Esophagus mucosa (tissue), 1 donor: Measurements from ENCODE around the gene TELO2. TPM values are rescaled to one million over a fixed set of nuclear protein-coding genes. Genes with fewer than 3 reads are reported as not detected.
A peak's percentile ranks its signal among the peaks of the same experiment; 100 is the strongest.

Source experiments
- ATAC-seq: fragments of 200-7000 bp; cut with Tn5 transposase; one replicate; pipeline ENCODE4 v1.9.1; 2020
- total RNA-seq: library from RNA; stranded (reverse); gene quantifications from one replicate; pipeline ENCODE4 v1.2.4, GENCODE V29; 2023
- donor health status: DM: yes; HTN: yes; CAD: no.

Gene TELO2
- total RNA-seq = 21.3 TPM

- peak; percentile 90 for ATAC-seq
These were observed at the start of gene TELO2 for GRCh38 chr16:1492923-1493745. Gene TELO2, plus strand, starts transcription at chr16:1493360. Its CDS starts 922 bp downstream, at chr16:1494282.

- no peak for ATAC-seq
These were observed 49.7 kb upstream of the TELO2 start for GRCh38 chr16:1443403-1443973.

GRCh38 chr16:1443980-1444729 is 49.0 kb upstream of the TELO2 start, which contains the start of gene CCDC154:
Gene CCDC154, minus strand, starts transcription at chr16:1444556. Its CDS starts 234 bp downstream, at chr16:1444322.
- ATAC-seq = no peak

GRCh38 chr16:1444730-1445517 is 48.2 kb upstream of the TELO2 start:
- no peak for ATAC-seq

- ATAC-seq = no peak
These were observed 47.5 kb upstream of the TELO2 start for GRCh38 chr16:1445518-1446203.

GRCh38 chr16:1446296-1447080 is 46.7 kb upstream of the TELO2 start:
- ATAC-seq = no peak

DNA sequence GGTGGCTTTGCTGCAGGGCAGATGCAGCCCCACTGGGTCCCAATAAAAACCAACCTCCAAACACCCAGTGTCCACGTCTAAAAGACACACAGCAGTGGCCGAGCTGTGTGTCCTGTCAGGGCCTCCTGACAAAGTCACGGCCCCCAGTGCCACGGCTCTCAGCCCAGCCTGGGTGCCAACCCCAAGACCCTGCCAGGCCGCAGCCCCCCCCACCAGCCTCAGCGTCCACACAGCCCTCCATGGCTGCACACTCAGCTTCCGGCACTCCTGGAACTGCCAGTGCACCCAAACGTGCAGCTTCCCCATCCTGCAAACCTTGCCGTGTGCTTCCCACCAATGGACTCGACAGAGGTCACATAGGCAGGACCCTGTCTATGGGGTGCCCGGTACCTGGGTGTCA is 45.2 kb upstream of the TELO2 start:
- no peak for ATAC-seq

- no peak for ATAC-seq
These were observed 44.5 kb upstream of the TELO2 start for GRCh38 chr16:1448536-1449116.

GRCh38 chr16:1449201-1449788 is 43.9 kb upstream of the TELO2 start:
- no peak for ATAC-seq

DNA sequence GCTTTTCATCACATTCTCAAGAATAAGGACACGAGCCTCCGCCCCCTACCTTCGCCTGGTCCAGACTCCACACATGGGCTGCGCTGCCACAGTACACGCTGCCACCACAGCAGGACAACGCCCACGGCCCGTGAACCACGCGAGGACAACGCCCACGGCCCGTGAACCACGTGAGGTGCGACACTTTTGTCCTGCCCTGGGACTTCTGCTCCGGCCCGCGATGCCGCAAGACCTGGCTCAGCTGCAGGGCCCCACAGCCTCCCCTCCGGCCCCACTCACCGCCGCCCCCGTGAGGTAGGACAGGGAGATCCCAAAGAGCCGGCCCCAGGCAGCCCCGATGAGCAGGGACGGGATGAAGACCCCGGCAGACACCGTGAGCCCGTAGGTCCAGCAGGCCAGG is 42.9 kb upstream of the TELO2 start:
- ATAC-seq = no peak

GRCh38 chr16:1450841-1451240 is 42.3 kb upstream of the TELO2 start:
- ATAC-seq = no peak

DNA sequence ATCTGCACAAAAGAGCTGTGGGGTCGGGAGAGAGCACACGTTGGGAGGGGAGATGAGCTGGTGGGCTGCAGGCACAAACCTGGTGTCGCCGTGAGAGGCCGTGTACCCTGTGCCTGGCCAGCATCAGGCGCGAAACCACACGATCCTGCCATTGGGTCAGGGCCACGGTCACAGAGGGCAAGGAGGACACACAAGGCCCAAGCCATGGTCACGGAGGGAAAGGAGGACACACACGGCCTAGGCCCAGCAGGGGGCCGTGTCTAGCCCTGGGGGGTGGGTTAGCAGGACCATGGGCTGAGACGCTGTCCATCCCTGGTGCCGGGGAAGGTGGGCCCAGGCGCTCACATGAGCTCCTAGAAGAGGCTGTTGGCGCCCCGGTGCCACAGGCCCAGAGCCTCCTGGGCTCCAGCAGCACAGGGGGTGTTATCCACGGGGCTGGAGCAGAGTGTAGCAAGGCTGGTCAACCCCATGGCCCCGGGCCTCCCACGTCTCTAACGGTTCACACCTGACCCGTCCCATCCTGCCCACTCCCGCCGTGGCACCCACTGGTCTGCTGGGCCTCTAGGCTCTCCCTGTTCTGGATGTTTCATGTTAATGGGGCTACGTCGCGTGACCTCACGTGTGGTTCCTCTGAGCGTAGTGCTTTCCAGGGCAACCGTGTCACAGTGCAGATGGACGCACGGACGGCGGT is 41.3 kb upstream of the TELO2 start:
- no peak for ATAC-seq

DNA sequence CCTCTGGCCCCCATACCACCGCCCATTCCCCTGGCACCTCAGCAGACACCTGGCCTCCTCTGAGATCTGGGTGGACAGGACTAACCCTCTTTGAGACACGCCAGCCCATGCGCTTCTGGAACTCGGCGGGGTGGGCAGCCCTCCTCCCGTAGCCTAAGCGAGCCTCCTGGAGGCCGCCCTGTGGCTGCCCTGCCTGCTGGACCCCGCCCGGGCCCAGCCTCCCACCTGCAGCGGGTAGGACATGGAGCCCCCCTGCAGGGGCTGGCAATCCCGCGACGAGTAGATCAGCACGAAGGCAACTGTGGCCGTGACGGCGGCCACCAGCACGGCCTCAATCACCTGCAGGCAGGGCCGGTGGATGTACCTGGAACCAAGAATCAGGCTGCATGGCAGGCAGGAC is 40.6 kb upstream of the TELO2 start:
- no peak for ATAC-seq

- ATAC-seq = no peak
These were observed 39.8 kb upstream of the TELO2 start for GRCh38 chr16:1453316-1453715.

DNA sequence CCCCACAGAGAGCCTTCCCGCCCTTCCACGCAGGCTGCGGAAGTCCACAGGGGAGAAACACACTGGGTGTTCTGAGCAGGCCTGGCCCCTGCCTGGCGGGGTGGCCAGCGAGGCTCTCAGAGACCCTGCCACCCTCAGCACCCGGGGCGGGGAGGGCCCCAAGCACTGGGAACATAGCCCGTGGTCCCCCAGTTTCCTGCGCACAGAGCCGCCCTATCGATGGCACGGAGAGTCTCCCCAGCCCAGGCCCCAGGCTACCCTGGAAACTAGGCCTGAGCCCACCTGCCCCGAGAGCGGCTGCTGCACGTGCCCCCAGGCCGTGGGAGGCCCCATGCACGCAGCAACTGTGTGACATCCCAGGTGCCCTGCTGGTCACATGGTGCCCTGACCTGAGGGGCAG is 38.6 kb upstream of the TELO2 start:
- no peak for ATAC-seq

DNA sequence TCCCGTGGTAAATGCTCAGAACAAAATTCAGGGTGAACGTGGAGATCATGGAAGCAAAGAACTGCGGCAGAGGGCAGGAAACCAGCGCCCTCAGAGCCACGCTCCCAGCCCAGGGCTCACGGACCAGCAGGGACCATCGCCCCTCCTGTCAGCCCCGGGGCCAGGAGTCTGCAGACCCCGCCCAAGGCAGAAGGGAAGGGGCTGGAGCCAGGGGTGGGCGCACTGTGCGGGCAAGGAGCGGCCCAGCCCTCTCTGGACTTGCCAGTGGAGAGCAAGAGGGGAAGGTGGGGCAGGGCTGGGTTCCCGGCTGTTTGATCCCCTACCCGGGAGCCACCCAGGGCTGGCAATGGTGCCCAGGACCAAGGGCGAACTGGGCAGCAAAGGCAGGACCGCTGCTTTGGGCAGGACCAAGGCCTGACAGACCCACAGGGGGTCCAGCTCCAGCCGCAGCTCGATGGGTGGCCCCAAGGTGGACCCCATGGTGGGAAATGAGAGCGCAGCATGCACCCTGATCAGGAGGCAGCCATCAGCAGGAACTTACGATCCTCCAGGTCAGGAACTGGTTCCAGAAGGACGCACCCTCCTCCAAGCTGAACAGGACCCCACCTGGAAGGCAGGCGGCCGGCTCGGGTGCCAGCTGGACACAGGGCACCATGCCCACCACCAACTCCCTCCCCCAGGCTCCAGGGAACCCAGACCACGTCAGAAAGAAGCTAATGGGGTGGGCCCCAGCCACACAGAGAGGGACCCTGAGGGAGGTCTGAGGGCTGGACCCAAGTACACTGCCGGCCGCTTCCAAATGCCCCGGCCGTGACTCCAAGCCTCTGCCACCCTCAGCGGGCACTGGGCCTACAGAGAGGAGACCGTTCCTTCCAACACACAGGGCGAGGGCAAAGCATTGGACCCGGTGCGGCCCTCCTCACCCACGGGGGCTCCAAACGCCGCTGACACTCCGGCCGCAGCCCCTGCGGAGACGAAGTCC is 37.7 kb upstream of the TELO2 start:
- ATAC-seq = no peak

DNA sequence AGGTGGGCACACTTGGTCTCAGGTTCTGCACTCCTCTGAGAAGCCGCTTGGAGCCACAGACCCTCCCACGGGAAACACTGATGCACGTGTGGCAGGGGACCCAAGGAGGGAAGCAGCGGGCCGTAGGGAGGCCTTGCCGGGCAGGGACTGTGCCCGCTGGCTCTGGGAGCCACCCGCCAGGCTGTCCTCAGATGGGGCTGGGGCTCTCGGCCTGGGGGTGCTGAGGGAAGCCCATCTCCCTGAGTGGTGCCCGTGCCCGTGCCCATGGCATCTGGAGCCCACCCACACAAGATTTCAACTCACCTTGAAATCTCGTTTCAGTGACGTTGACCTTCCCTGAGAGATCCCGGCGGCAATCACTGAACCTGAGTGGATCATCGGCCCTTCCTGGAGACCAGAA is 36.2 kb upstream of the TELO2 start:
- ATAC-seq = no peak

- ATAC-seq = no peak
These were observed 35.5 kb upstream of the TELO2 start for GRCh38 chr16:1457489-1458245.
